ENCODE data around the gene SPTBN4.

DNA sequence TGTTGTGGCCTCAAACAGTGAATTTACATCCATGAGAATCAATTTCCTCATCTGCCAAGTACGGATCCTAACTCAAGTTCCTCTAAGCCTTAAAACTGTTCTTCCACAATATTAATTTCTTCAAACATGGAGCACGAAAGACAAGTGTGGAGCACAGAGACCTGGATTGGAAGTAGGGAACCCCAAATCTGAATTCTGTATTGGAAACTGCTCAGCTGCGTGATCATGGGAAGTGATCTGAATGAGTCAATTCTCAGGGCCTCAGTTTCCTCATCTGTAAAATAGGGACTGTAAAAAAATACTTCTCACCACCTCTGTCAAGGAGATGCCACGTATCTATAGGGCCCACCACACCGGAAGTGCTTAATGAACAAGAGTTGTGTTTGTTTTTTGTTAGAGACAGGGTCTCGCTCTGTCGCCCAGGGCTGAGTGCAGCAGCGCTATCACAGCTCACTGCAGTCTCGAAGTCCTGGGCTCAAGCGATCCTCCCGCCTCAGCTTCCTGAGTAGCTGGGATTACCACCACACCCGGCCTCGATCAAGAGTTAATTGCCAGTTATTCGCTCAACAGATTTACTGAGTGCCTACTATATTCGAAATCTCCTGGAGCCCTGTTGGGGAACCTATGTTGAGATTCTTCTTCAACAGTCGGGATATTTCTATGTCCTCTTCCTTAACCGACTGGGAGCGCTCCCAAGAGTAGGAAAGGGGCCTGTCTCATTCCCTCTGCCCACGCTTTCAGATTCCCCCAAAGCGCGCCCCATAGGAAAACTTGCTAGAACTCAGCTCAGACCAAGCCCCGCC is 24.3 kb upstream of the SPTBN4 start:
- TF ChIP-seq, protein P1, sequence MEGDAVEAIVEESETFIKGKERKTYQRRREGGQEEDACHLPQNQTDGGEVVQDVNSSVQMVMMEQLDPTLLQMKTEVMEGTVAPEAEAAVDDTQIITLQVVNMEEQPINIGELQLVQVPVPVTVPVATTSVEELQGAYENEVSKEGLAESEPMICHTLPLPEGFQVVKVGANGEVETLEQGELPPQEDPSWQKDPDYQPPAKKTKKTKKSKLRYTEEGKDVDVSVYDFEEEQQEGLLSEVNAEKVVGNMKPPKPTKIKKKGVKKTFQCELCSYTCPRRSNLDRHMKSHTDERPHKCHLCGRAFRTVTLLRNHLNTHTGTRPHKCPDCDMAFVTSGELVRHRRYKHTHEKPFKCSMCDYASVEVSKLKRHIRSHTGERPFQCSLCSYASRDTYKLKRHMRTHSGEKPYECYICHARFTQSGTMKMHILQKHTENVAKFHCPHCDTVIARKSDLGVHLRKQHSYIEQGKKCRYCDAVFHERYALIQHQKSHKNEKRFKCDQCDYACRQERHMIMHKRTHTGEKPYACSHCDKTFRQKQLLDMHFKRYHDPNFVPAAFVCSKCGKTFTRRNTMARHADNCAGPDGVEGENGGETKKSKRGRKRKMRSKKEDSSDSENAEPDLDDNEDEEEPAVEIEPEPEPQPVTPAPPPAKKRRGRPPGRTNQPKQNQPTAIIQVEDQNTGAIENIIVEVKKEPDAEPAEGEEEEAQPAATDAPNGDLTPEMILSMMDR (IDR thresholded peaks at IDR 0.05), result no peak
- no peak for TF ChIP-seq POLR2A (IDR thresholded peaks at IDR 0.05)

Measured in gastroesophageal sphincter (tissue), 3 donors.